Measurements from ENCODE around the gene TTC14. TPM values are rescaled to one million over a fixed set of nuclear protein-coding genes. Genes with fewer than 3 reads are reported as not detected.

The TTC14 gene
- total and polyA plus RNA-seq, 4 donors = 5.3 to 34.5 (median 13.2) TPM

DNA sequence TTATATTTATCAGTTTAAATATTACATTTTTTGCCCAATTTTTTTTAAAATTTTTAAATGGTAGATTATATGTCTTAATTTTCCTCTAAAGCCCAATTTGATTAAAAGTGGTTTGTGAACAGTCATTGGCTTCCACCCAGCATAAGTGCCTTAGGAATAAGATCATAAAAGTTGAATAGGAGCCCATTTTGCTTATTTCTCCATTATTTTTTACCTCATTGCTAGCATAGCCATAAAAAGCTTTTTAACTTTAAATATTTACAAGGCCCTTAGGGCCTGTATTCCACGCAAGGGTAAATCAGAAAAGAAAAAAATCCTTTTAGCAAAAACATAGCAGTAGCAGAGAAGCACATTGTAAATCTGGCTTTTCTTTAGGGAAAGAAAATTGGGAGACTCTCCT, 9.0 kb downstream of the TTC14 start:
- H3K4me1 ChIP-seq (ENCODE audit: control insufficient read depth in 4 of 4, insufficient read depth in 4 of 4, low read length in 3 of 4) = no peaks in the 10 kb centered on the region
- 96% methylated on average over 1 of the region's 1 CpG for WGBS
- H3K27me3 ChIP-seq (ENCODE audit: control insufficient read depth in 4 of 4, insufficient read depth in 4 of 4, low read length in 3 of 4) = no peaks in the 10 kb centered on the region
- TF ChIP-seq, protein P1, sequence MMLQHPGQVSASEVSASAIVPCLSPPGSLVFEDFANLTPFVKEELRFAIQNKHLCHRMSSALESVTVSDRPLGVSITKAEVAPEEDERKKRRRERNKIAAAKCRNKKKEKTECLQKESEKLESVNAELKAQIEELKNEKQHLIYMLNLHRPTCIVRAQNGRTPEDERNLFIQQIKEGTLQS (IDR thresholded peaks at IDR 0.05) = no peak
- TF ChIP-seq GABPA (IDR thresholded peaks at IDR 0.05 in 1 of 2, conservative IDR thresholded peaks at IDR 0.05 in 1 of 2) (no peak), RAD21 (IDR thresholded peaks at IDR 0.05) (no peak), FOXA1 (IDR thresholded peaks at IDR 0.05) (no peak), HNF4G (IDR thresholded peaks at IDR 0.05) (no peak), NR2F2 (IDR thresholded peaks at IDR 0.05) (no peak), RXRA (IDR thresholded peaks at IDR 0.05) (no peak), EGR1 (IDR thresholded peaks at IDR 0.05; ENCODE audit: low read depth in 2 of 2) (no peak), HNF4A (conservative IDR thresholded peaks at IDR 0.05) (no peak), FOXA2 (IDR thresholded peaks at IDR 0.05) (no peak), JUND (IDR thresholded peaks at IDR 0.05) (no peak)
- TF ChIP-seq, protein P2, sequence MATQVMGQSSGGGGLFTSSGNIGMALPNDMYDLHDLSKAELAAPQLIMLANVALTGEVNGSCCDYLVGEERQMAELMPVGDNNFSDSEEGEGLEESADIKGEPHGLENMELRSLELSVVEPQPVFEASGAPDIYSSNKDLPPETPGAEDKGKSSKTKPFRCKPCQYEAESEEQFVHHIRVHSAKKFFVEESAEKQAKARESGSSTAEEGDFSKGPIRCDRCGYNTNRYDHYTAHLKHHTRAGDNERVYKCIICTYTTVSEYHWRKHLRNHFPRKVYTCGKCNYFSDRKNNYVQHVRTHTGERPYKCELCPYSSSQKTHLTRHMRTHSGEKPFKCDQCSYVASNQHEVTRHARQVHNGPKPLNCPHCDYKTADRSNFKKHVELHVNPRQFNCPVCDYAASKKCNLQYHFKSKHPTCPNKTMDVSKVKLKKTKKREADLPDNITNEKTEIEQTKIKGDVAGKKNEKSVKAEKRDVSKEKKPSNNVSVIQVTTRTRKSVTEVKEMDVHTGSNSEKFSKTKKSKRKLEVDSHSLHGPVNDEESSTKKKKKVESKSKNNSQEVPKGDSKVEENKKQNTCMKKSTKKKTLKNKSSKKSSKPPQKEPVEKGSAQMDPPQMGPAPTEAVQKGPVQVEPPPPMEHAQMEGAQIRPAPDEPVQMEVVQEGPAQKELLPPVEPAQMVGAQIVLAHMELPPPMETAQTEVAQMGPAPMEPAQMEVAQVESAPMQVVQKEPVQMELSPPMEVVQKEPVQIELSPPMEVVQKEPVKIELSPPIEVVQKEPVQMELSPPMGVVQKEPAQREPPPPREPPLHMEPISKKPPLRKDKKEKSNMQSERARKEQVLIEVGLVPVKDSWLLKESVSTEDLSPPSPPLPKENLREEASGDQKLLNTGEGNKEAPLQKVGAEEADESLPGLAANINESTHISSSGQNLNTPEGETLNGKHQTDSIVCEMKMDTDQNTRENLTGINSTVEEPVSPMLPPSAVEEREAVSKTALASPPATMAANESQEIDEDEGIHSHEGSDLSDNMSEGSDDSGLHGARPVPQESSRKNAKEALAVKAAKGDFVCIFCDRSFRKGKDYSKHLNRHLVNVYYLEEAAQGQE (IDR thresholded peaks at IDR 0.05) = no peak
- TF ChIP-seq, protein P3, sequence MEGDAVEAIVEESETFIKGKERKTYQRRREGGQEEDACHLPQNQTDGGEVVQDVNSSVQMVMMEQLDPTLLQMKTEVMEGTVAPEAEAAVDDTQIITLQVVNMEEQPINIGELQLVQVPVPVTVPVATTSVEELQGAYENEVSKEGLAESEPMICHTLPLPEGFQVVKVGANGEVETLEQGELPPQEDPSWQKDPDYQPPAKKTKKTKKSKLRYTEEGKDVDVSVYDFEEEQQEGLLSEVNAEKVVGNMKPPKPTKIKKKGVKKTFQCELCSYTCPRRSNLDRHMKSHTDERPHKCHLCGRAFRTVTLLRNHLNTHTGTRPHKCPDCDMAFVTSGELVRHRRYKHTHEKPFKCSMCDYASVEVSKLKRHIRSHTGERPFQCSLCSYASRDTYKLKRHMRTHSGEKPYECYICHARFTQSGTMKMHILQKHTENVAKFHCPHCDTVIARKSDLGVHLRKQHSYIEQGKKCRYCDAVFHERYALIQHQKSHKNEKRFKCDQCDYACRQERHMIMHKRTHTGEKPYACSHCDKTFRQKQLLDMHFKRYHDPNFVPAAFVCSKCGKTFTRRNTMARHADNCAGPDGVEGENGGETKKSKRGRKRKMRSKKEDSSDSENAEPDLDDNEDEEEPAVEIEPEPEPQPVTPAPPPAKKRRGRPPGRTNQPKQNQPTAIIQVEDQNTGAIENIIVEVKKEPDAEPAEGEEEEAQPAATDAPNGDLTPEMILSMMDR (IDR thresholded peaks at IDR 0.05; ENCODE audit: low read depth, low read length, missing input control) = no peak
- H3K9me3 ChIP-seq (ENCODE audit: control insufficient read depth in 4 of 4, low read length in 3 of 4) = no peaks in the 10 kb centered on the region
- H3K9ac ChIP-seq (ENCODE audit: low read depth in 1 of 2, low read length in 2 of 2) = no peak overlapping the region
- DNase-seq (ENCODE audit: low spot score) = no peak
- H3K4me3 ChIP-seq (ENCODE audit: low read depth in 1 of 3, low read length in 3 of 3) = no peak overlapping the region
- H3K27ac ChIP-seq (ENCODE audit: low read depth in 1 of 2, low read length in 2 of 2) = no peak overlapping the region
- peaks cover 1 to 68% (median 61%) of the 10 kb centered on the region in 4 donors for H3K36me3 ChIP-seq (ENCODE audit: control insufficient read depth in 4 of 4, insufficient read depth in 3 of 4, low read depth in 1 of 4, low read length in 3 of 4)

DNA sequence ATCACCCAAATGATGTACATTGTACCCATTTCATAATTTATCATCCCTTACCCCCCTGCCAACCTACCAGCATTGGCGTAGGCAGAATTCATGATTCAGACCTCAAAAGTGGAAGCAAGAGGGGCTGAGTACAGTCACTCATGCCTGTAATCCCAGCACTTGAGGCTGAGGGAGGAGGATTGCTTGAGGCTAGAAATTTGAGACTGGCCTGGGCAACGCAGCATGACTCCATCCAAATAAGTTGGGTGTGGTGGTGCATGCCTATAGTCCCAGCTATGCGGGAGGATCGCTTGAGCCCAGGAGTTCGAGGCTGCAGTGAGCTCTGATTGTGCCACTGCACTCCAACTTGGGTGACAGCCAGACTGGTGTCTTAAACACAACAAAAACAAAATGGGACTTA, 10.4 kb downstream of the TTC14 start:
- TF ChIP-seq, protein P4, sequence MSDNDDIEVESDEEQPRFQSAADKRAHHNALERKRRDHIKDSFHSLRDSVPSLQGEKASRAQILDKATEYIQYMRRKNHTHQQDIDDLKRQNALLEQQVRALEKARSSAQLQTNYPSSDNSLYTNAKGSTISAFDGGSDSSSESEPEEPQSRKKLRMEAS (IDR thresholded peaks at IDR 0.05) = no peak
- TF ChIP-seq RAD21 (IDR thresholded peaks at IDR 0.05) (no peak), FOXA2 (IDR thresholded peaks at IDR 0.05) (no peak), YY1 (IDR thresholded peaks at IDR 0.05) (no peak), SP1 (IDR thresholded peaks at IDR 0.05) (no peak), RXRA (IDR thresholded peaks at IDR 0.05) (no peak), NR2F2 (IDR thresholded peaks at IDR 0.05) (no peak), HNF4G (IDR thresholded peaks at IDR 0.05) (no peak), TAF1 (conservative IDR thresholded peaks at IDR 0.05) (no peak), EGR1 (IDR thresholded peaks at IDR 0.05; ENCODE audit: low read depth in 2 of 2) (no peak), FOXA1 (IDR thresholded peaks at IDR 0.05) (no peak)
- TF ChIP-seq, protein P1 (IDR thresholded peaks at IDR 0.05) = no peak
- TF ChIP-seq, protein P5, sequence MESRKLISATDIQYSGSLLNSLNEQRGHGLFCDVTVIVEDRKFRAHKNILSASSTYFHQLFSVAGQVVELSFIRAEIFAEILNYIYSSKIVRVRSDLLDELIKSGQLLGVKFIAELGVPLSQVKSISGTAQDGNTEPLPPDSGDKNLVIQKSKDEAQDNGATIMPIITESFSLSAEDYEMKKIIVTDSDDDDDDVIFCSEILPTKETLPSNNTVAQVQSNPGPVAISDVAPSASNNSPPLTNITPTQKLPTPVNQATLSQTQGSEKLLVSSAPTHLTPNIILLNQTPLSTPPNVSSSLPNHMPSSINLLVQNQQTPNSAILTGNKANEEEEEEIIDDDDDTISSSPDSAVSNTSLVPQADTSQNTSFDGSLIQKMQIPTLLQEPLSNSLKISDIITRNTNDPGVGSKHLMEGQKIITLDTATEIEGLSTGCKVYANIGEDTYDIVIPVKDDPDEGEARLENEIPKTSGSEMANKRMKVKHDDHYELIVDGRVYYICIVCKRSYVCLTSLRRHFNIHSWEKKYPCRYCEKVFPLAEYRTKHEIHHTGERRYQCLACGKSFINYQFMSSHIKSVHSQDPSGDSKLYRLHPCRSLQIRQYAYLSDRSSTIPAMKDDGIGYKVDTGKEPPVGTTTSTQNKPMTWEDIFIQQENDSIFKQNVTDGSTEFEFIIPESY (IDR thresholded peaks at IDR 0.05) = no peak
- TF ChIP-seq, protein P3 (IDR thresholded peaks at IDR 0.05; ENCODE audit: low read depth, low read length, missing input control) = no peak
- no peaks in the 10 kb centered on the region for H3K9me3 ChIP-seq (ENCODE audit: control insufficient read depth in 4 of 4, low read length in 3 of 4)
- no peak for DNase-seq (ENCODE audit: low spot score)
- H3K36me3 ChIP-seq (ENCODE audit: control insufficient read depth in 4 of 4, insufficient read depth in 3 of 4, low read depth in 1 of 4, low read length in 3 of 4) = peaks cover 1 to 56% (median 49%) of the 10 kb centered on the region in 4 donors
- no peak overlapping the region for H3K9ac ChIP-seq (ENCODE audit: low read depth in 1 of 2, low read length in 2 of 2)
- 97% methylated on average over 5 of the region's 5 CpGs for WGBS
- no peaks in the 10 kb centered on the region for H3K4me1 ChIP-seq (ENCODE audit: control insufficient read depth in 4 of 4, insufficient read depth in 4 of 4, low read length in 3 of 4)
- H3K27me3 ChIP-seq (ENCODE audit: control insufficient read depth in 4 of 4, insufficient read depth in 4 of 4, low read length in 3 of 4) = no peaks in the 10 kb centered on the region
- H3K4me3 ChIP-seq (ENCODE audit: low read depth in 1 of 3, low read length in 3 of 3) = no peak overlapping the region
- H3K27ac ChIP-seq (ENCODE audit: low read depth in 1 of 2, low read length in 2 of 2) = no peak overlapping the region
